ENCODE results near the gene CCL13.

CCL13 gene

GRCh38 chr17:34386697-34387550 is 30.6 kb downstream of the CCL13 start:
- no peak for DNase-seq

GRCh38 chr17:34387566-34387965 is 31.3 kb downstream of the CCL13 start:
- no peak for DNase-seq

GRCh38 chr17:34389126-34389750 is 33.0 kb downstream of the CCL13 start:
- DNase-seq, result no peak

- DNase-seq, result no peak
Observed at GRCh38 chr17:34390649-34391048, 34.4 kb downstream of the CCL13 start.

- no peak for DNase-seq
Observed at GRCh38 chr17:34391241-34391640, 35.0 kb downstream of the CCL13 start.

GRCh38 chr17:34393401-34393800 is 37.1 kb downstream of the CCL13 start:
- no peak for DNase-seq

DNA sequence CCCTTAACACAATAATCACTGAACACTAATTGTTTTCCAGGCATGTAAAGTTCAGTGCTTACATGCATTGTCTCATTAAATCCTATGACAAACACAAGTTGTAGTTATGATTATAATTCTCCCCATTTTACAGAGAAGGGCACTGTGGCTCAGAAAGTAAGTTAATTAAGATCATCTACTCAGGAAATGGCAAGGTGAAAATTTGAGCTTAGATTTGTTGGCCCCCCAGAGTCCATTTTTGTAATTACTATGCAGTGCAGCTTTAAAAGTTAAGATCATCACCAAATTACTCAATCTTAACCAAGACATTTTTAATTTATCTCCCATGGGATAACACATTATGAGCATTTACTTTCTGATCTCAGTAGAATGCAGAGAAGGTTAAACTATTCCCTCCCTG is 41.0 kb downstream of the CCL13 start:
- no peak for DNase-seq

- DNase-seq, result no peak
Observed at GRCh38 chr17:34398990-34399389, 42.7 kb downstream of the CCL13 start.

GRCh38 chr17:34399725-34400124 is 43.4 kb downstream of the CCL13 start:
- no peak for DNase-seq

GRCh38 chr17:34400301-34400931 is 44.1 kb downstream of the CCL13 start:
- no peak for DNase-seq

DNA sequence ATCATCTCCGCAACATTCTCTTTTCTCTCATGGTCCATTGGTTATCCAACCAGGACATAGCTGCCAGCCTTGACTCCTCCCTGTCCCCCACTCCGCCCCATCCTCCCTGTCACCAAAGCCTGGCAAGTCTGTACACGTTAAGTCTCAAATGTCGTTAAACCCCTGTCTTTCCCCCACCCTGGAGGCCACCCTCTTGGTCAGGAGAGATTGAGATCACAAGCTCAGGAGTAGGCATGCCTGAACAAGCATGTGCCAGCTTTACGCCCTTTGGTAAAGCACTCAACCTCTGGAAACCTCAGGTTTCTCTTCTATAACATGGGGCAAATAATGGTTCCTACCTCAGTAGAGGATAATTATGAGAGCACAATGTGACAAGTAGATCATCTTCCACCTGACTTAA is 44.9 kb downstream of the CCL13 start:
- no peak for DNase-seq

DNA sequence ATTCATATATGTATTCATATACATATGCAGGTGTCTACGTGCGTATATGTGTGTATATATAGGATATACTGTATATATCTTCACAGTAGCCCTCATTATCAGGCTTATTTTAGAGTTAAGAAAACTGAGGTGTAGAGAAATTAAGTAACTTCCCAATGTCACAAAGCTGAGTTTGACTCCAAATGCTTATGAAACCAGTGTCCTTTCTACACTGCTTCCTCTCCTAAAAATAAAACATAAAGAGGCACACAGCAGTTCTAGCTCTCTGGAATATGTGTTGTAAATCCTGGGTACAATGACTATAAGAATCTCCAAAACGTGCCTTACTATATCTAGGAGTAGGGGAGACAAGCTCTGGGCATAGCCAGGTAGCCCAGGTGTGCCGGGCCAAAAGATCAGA is 46.7 kb downstream of the CCL13 start:
- no peak for DNase-seq

DNA sequence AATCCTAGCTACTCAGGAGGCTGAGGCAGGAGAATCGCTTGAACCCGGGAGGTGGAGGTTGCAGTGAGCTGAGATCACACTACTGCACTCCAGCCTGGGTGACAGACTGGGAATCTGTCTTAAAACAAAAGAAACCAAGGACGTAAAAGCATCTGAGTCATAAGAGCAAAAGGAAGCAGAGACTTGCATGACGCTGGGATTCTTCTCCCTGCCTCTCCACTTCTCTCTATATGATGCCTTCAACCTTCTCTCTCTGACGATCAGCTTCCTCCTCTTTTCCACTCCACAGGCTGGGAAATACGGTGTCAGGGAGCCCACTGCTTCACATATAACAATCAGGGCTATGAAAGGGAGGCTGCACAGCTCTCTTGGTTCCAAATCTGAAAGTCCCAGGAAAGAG is 49.9 kb downstream of the CCL13 start:
- no peak for DNase-seq
